Smooth muscle cell (in vitro differentiated cells): ENCODE results near the gene MDM2. TPM values are rescaled to one million over a fixed set of nuclear protein-coding genes. Genes with fewer than 3 reads are reported as not detected.
A peak's percentile ranks its signal among the peaks of the same experiment; 100 is the strongest.
"Not testable (repeated sequence)": the region's sequence is repeated elsewhere in the genome, so short reads cannot be mapped to it uniquely, and the experiment has no call there.

Experiments
- DNase-seq: peaks from one replicate; lab custom pipeline; 2025; ENCODE audit not compliant: unreplicated experiment; lab: John Stamatoyannopoulos, UW
- H2AFZ ChIP-seq: fragments of 200-600 bp; sonication (generic); 2 replicates; pipeline ENCODE4 v1.6.0; 2016; ENCODE audit warnings: antibody characterized with exemption, low read depth, mild to moderate bottlenecking
- H3F3A ChIP-seq: fragments of 200-600 bp; sonication (generic); 2 replicates; pipeline ENCODE4 v1.6.0; 2017; ENCODE audit warnings: antibody characterized with exemption, low read depth
- H3K27ac ChIP-seq: fragments of 200-600 bp; sonication (generic); 2 replicates; pipeline ENCODE4 v1.5.1; 2016; ENCODE audit warnings: low read depth, mild to moderate bottlenecking
- H3K27me3 ChIP-seq: fragments of 200-600 bp; sonication (generic); 2 replicates; pipeline ENCODE4 v1.6.1; 2016; ENCODE audit warnings: low read depth, mild to moderate bottlenecking
- H3K36me3 ChIP-seq: fragments of 200-600 bp; sonication (generic); 2 replicates; pipeline ENCODE4 v1.5.1; 2016; ENCODE audit warnings: low read depth
- H3K4me1 ChIP-seq: fragments of 200-600 bp; sonication (generic); 2 replicates; pipeline ENCODE4 v1.5.1; 2016; ENCODE audit warnings: low read depth
- H3K4me2 ChIP-seq: fragments of 200-600 bp; sonication (generic); 2 replicates; pipeline ENCODE4 v1.6.0; 2016; ENCODE audit warnings: mild to moderate bottlenecking
- H3K4me3 ChIP-seq: fragments of 200-600 bp; sonication (generic); 2 replicates; pipeline ENCODE4 v1.5.1; 2016; ENCODE audit warnings: mild to moderate bottlenecking
- H3K79me2 ChIP-seq: fragments of 200-600 bp; sonication (generic); 2 replicates; pipeline ENCODE4 v1.6.0; 2016; ENCODE audit warnings: low read depth, mild to moderate bottlenecking
- H3K9ac ChIP-seq: fragments of 200-600 bp; sonication (generic); 2 replicates; pipeline ENCODE4 v1.6.0; 2016; ENCODE audit warnings: low read depth
- H3K9me3 ChIP-seq: fragments of 200-600 bp; sonication (generic); replicated peaks from 2 replicates; pipeline ENCODE4 v1.5.1; 2016; ENCODE audit warnings: low read depth
- H4K20me1 ChIP-seq: fragments of 200-600 bp; sonication (generic); 2 replicates; pipeline ENCODE4 v1.6.0; 2016; ENCODE audit warnings: low read depth
- CTCF ChIP-seq: fragments of 200-600 bp; sonication (generic); IDR thresholded peaks from 2 replicates; pipeline ENCODE4 v1.5.1; 2017; ENCODE audit warnings: borderline replicate concordance, mild to moderate bottlenecking, antibody characterized with exemption; ENCODE audit not compliant: insufficient read depth, poor library complexity, severe bottlenecking
- WGBS: methylation state at CpG from one replicate; pipeline ENCODE4 v1.1.7; 2016; ENCODE audit warnings: low lambda C conversion rate; 5-methylcytosine and 5-hydroxymethylcytosine counted together
- polyA plus RNA-seq: library from polyadenylated mRNA; unstranded; fragments of >200 nt; fragmentation: Nextera tagmentation; extraction: Ambion mirVana; gene quantifications from 2 replicates; pipeline ENCODE4 v1.2.1, GENCODE V29; 2016
- total RNA-seq: library from RNA; depleted of rRNA; stranded (reverse); fragments of >200 nt; gene quantifications from 2 replicates; pipeline ENCODE4 v1.2.3, GENCODE V29; 2014

Gene MDM2
- total and polyA plus RNA-seq, 2 experiments from 2014 or later: 43.4 to 189 TPM

GRCh38 chr12:68808388-68809189, 612 bp downstream of the MDM2 start:
- Histone ChIP-seq H3K27ac (peak overlapping the region; percentile 99), H3K4me1 (peaks cover 13% of the 10 kb centered on the region), H2AFZ (peak overlapping the region; percentile 85), H3K27me3 (no peaks in the 10 kb centered on the region), H3F3A (peaks cover 8% of the 10 kb centered on the region), H3K79me2 (peaks cover 46% of the 10 kb centered on the region), H3K4me3 (peak overlapping the region; percentile 73), H3K9ac (peak overlapping the region; percentile 97), H4K20me1 (peaks cover 46% of the 10 kb centered on the region), H3K4me2 (peak overlapping the region; percentile 98), H3K36me3 (peaks cover 11% of the 10 kb centered on the region), H3K9me3 (no peaks in the 10 kb centered on the region)
- WGBS: 2% methylated on average over 35 of the region's 61 CpGs
- no peak for TF ChIP-seq CTCF
- peak; percentile 75 for DNase-seq

- 71% methylated on average over 12 of the region's 12 CpGs for WGBS
- no peak overlapping the region for H2AFZ ChIP-seq
Measured at GRCh38 chr12:68809190-68810026, 1.4 kb downstream of the MDM2 start.

GRCh38 chr12:68810027-68810389, 2.0 kb downstream of the MDM2 start:
- peak overlapping the region; percentile 98 for H3K4me2 ChIP-seq
- peak overlapping the region; percentile 99 for H3K27ac ChIP-seq
- WGBS: 97% methylated on average over 13 of the region's 13 CpGs

More at GRCh38 chr12:68809190-68810026, 1.4 kb downstream of the MDM2 start:
- H3F3A ChIP-seq: peaks cover 8% of the 10 kb centered on the region
- peaks cover 16% of the 10 kb centered on the region for H3K36me3 ChIP-seq
- no peaks in the 10 kb centered on the region for H3K9me3 ChIP-seq
- no peak for DNase-seq
- peak overlapping the region; percentile 98 for H3K4me2 ChIP-seq
- H3K27ac ChIP-seq: peak overlapping the region; percentile 99
- peaks cover 54% of the 10 kb centered on the region for H4K20me1 ChIP-seq
- peaks cover 13% of the 10 kb centered on the region for H3K4me1 ChIP-seq
- H3K79me2 ChIP-seq: peaks cover 55% of the 10 kb centered on the region
- H3K4me3 ChIP-seq: peak overlapping the region; percentile 73
- H3K9ac ChIP-seq: peak overlapping the region; percentile 97
- no peaks in the 10 kb centered on the region for H3K27me3 ChIP-seq
- no peak for TF ChIP-seq CTCF

GRCh38 chr12:68811573-68811972, 3.6 kb downstream of the MDM2 start:
- peak overlapping the region; percentile 73 for H3K4me3 ChIP-seq

More at GRCh38 chr12:68810027-68810389, 2.0 kb downstream of the MDM2 start:
- not testable (repeated sequence) for H3K9ac ChIP-seq, H3K9me3 ChIP-seq, H3F3A ChIP-seq, H2AFZ ChIP-seq, H3K27me3 ChIP-seq, DNase-seq
- H4K20me1 ChIP-seq: peaks cover 60% of the 10 kb centered on the region
- peak overlapping the region; percentile 73 for H3K4me3 ChIP-seq
- peaks cover 61% of the 10 kb centered on the region for H3K79me2 ChIP-seq
- peaks cover 13% of the 10 kb centered on the region for H3K4me1 ChIP-seq
- peaks cover 20% of the 10 kb centered on the region for H3K36me3 ChIP-seq

More at GRCh38 chr12:68811573-68811972, 3.6 kb downstream of the MDM2 start:
- not testable (repeated sequence) for H3K27me3 ChIP-seq, H3F3A ChIP-seq, DNase-seq, H3K9ac ChIP-seq, H3K9me3 ChIP-seq, H2AFZ ChIP-seq, H3K27ac ChIP-seq
- Histone ChIP-seq H4K20me1 (peaks cover 76% of the 10 kb centered on the region), H3K36me3 (peaks cover 31% of the 10 kb centered on the region), H3K79me2 (peaks cover 73% of the 10 kb centered on the region), H3K4me1 (peaks cover 13% of the 10 kb centered on the region), H3K4me2 (peak overlapping the region; percentile 98)
- 98% methylated on average over 6 of the region's 6 CpGs for WGBS
